T-helper 22 cell (primary cell): ENCODE measurements around the gene DSCAML1.

Experiments used
- DNase-seq: peaks from one replicate; pipeline ENCODE4 v3.0.0-alpha.2; 2020; ENCODE audit warnings: low read depth

The DSCAML1 gene

GRCh38 chr11:117633976-117634755 is 162.8 kb downstream of the DSCAML1 start:
- no peak for DNase-seq

GRCh38 chr11:117633186-117633754 is 163.7 kb downstream of the DSCAML1 start:
- DNase-seq = no peak

- no peak for DNase-seq
These were observed 164.7 kb downstream of the DSCAML1 start for GRCh38 chr11:117632306-117632705.

GRCh38 chr11:117631336-117632140 is 165.5 kb downstream of the DSCAML1 start:
- no peak for DNase-seq

- no peak for DNase-seq
These were observed 167.0 kb downstream of the DSCAML1 start for GRCh38 chr11:117629891-117630538.

- DNase-seq = no peak
These were observed 167.9 kb downstream of the DSCAML1 start for GRCh38 chr11:117629146-117629545.

- DNase-seq = no peak
These were observed 169.8 kb downstream of the DSCAML1 start for GRCh38 chr11:117627259-117627658.

- DNase-seq = no peak
These were observed 170.4 kb downstream of the DSCAML1 start for GRCh38 chr11:117626576-117626975.

GRCh38 chr11:117625237-117625636 is 171.8 kb downstream of the DSCAML1 start:
- no peak for DNase-seq

- no peak for DNase-seq
These were observed 173.2 kb downstream of the DSCAML1 start for GRCh38 chr11:117623831-117624271.

- no peak for DNase-seq
These were observed 175.8 kb downstream of the DSCAML1 start for GRCh38 chr11:117621226-117621625.

GRCh38 chr11:117620659-117621058 is 176.4 kb downstream of the DSCAML1 start:
- no peak for DNase-seq

- no peak for DNase-seq
These were observed 176.9 kb downstream of the DSCAML1 start for GRCh38 chr11:117620086-117620485.

GRCh38 chr11:117619661-117620060 is 177.4 kb downstream of the DSCAML1 start:
- no peak for DNase-seq

GRCh38 chr11:117618982-117619355 is 178.0 kb downstream of the DSCAML1 start:
- DNase-seq = no peak

- DNase-seq = no peak
These were observed 178.6 kb downstream of the DSCAML1 start for GRCh38 chr11:117618302-117618981.

GRCh38 chr11:117616979-117617378 is 180.0 kb downstream of the DSCAML1 start:
- no peak for DNase-seq

- DNase-seq = no peak
These were observed 182.3 kb downstream of the DSCAML1 start for GRCh38 chr11:117614728-117615127.

- DNase-seq = no peak
These were observed 183.5 kb downstream of the DSCAML1 start for GRCh38 chr11:117613521-117613920.

GRCh38 chr11:117612177-117612576 is 184.8 kb downstream of the DSCAML1 start:
- DNase-seq = no peak

- DNase-seq = no peak
These were observed 186.1 kb downstream of the DSCAML1 start for GRCh38 chr11:117610901-117611300.

- DNase-seq = no peak
These were observed 187.0 kb downstream of the DSCAML1 start for GRCh38 chr11:117610045-117610444.
